Measurements from ENCODE around the gene ADAMTSL1. TPM values are rescaled to one million over a fixed set of nuclear protein-coding genes. Genes with fewer than 3 reads are reported as not detected.

The ADAMTSL1 gene
- total RNA-seq, 1 experiment from 2014 or later, result not detected

DNA sequence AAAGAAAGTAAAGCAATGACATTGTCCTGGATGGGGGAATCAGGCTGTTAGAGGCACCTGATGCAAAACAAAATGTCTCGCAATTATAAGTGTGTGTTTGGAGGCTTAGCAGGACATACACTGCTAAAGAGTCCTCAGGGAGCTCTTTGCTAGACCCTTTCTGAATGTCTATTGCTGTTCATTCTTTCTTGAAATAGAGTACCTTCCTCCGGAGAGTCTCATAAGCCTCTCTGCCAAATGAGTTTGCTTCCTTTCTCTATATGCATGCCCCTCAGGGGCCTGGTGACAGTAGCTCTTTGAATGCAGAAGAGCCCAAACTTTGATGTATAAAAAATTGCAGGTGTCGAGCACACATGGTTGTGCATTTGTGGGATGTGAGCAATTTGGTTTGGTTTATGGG, 26.4 kb upstream of the ADAMTSL1 start:
- intact Hi-C loops (cut with micrococcal nuclease), result no loop called here
- ChIA-PET CTCF (interaction anchor here (0.6 to 0.7 kb wide), 2 partner anchors 12 to 272 kb away, joined by 3 read pairs; no protein-coding TSS in a partner anchor), RAD21 (ENCODE audit: low non-redundant PET in 1 of 2, low total read pairs in 2 of 2, uncharacterized antibody in 2 of 2, unreplicated experiment in 2 of 2) (no interaction called here)

DNA sequence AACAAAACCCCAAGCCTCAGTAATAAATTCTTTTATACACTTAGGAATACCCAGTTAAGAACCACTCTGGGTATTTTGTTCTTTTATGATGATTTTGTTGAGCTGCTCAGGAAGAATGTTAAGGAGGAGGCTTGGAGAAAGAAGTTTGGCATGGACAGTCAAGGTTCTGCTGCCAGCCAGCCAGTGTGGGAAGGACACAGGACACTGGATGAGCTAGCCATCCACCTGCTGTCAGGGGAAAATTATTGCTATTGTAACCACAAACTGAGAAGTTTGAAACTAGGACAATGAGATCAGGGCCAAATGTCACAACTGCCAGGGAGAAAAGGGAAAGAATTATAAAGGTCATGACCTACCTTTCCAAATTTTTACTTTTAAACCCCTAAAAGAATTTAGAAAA, 25.9 kb upstream of the ADAMTSL1 start:
- BruUV-seq (replicated peaks), result no TSS peak
- H3K27ac ChIP-seq (ENCODE audit: low read depth, low read length), result no peak overlapping the region
- TF ChIP-seq, protein P1, sequence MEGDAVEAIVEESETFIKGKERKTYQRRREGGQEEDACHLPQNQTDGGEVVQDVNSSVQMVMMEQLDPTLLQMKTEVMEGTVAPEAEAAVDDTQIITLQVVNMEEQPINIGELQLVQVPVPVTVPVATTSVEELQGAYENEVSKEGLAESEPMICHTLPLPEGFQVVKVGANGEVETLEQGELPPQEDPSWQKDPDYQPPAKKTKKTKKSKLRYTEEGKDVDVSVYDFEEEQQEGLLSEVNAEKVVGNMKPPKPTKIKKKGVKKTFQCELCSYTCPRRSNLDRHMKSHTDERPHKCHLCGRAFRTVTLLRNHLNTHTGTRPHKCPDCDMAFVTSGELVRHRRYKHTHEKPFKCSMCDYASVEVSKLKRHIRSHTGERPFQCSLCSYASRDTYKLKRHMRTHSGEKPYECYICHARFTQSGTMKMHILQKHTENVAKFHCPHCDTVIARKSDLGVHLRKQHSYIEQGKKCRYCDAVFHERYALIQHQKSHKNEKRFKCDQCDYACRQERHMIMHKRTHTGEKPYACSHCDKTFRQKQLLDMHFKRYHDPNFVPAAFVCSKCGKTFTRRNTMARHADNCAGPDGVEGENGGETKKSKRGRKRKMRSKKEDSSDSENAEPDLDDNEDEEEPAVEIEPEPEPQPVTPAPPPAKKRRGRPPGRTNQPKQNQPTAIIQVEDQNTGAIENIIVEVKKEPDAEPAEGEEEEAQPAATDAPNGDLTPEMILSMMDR (IDR thresholded peaks at IDR 0.05 in 2 of 3, conservative IDR thresholded peaks at IDR 0.05 in 1 of 3; ENCODE audit: borderline replicate concordance in 1 of 3, insufficient read depth in 1 of 3, low read depth in 2 of 3, low read length in 2 of 3), result no peak
- TF ChIP-seq POLR2AphosphoS5 (IDR thresholded peaks at IDR 0.05; ENCODE audit: low read depth, low read length) (no peak), SRF (IDR thresholded peaks at IDR 0.05; ENCODE audit: low read depth) (no peak)
- TF ChIP-seq, protein P2, sequence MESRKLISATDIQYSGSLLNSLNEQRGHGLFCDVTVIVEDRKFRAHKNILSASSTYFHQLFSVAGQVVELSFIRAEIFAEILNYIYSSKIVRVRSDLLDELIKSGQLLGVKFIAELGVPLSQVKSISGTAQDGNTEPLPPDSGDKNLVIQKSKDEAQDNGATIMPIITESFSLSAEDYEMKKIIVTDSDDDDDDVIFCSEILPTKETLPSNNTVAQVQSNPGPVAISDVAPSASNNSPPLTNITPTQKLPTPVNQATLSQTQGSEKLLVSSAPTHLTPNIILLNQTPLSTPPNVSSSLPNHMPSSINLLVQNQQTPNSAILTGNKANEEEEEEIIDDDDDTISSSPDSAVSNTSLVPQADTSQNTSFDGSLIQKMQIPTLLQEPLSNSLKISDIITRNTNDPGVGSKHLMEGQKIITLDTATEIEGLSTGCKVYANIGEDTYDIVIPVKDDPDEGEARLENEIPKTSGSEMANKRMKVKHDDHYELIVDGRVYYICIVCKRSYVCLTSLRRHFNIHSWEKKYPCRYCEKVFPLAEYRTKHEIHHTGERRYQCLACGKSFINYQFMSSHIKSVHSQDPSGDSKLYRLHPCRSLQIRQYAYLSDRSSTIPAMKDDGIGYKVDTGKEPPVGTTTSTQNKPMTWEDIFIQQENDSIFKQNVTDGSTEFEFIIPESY (IDR thresholded peaks at IDR 0.05; ENCODE audit: extremely low read depth, insufficient replicate concordance, low read length), result no peak
- TF ChIP-seq, protein P3, sequence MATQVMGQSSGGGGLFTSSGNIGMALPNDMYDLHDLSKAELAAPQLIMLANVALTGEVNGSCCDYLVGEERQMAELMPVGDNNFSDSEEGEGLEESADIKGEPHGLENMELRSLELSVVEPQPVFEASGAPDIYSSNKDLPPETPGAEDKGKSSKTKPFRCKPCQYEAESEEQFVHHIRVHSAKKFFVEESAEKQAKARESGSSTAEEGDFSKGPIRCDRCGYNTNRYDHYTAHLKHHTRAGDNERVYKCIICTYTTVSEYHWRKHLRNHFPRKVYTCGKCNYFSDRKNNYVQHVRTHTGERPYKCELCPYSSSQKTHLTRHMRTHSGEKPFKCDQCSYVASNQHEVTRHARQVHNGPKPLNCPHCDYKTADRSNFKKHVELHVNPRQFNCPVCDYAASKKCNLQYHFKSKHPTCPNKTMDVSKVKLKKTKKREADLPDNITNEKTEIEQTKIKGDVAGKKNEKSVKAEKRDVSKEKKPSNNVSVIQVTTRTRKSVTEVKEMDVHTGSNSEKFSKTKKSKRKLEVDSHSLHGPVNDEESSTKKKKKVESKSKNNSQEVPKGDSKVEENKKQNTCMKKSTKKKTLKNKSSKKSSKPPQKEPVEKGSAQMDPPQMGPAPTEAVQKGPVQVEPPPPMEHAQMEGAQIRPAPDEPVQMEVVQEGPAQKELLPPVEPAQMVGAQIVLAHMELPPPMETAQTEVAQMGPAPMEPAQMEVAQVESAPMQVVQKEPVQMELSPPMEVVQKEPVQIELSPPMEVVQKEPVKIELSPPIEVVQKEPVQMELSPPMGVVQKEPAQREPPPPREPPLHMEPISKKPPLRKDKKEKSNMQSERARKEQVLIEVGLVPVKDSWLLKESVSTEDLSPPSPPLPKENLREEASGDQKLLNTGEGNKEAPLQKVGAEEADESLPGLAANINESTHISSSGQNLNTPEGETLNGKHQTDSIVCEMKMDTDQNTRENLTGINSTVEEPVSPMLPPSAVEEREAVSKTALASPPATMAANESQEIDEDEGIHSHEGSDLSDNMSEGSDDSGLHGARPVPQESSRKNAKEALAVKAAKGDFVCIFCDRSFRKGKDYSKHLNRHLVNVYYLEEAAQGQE (IDR thresholded peaks at IDR 0.05; ENCODE audit: low read depth), result no peak
- DNase-seq (ENCODE audit: low read depth, low spot score), result no peak
- no peaks in the 10 kb centered on the region for H3K9me2 ChIP-seq (ENCODE audit: insufficient read depth)
- no peak overlapping the region for H3K4me3 ChIP-seq (replicated peaks in 1 of 2; ENCODE audit: low read depth in 1 of 2, low read length in 2 of 2)
- no peaks in the 10 kb centered on the region for H3K36me3 ChIP-seq (ENCODE audit: control insufficient read depth in 1 of 2, insufficient read depth in 2 of 2, low read length in 2 of 2)
- H3K9me3 ChIP-seq (ENCODE audit: control insufficient read depth in 1 of 2, insufficient read depth in 1 of 2, low read depth in 1 of 2, low read length in 2 of 2), result 0 out of 4 replicates have a peak, but pooled peaks cover 0 to 2% of the 10 kb centered on the region in 2 experiments
- H2AFZ ChIP-seq (ENCODE audit: low read depth, low read length, poor library complexity, severe bottlenecking), result no peak overlapping the region
- no peaks in the 10 kb centered on the region for H4K20me1 ChIP-seq (ENCODE audit: insufficient read depth)
- no peak for ATAC-seq
- H3K27me3 ChIP-seq (ENCODE audit: insufficient read depth, low read length), result no peaks in the 10 kb centered on the region
- no peaks in the 10 kb centered on the region for H3K79me2 ChIP-seq (ENCODE audit: insufficient read depth, low read length)
- H3K9ac ChIP-seq (ENCODE audit: low read length), result no peak overlapping the region
- H3K4me2 ChIP-seq (ENCODE audit: low read length), result no peak overlapping the region
- CTCF ChIA-PET, result no interaction called here
- POLR2A ChIA-PET, result no interaction called here
- RAD21 ChIA-PET (ENCODE audit: low non-redundant PET in 1 of 2, low total read pairs in 2 of 2, uncharacterized antibody in 2 of 2, unreplicated experiment in 2 of 2), result no interaction called here
- no peaks in the 10 kb centered on the region for H3K4me1 ChIP-seq (ENCODE audit: control insufficient read depth in 1 of 2, insufficient read depth in 2 of 2, low read length in 2 of 2)
- intact Hi-C loops (cut with micrococcal nuclease), result no loop called here

More for the DNA sequence above, 26.4 kb upstream of the ADAMTSL1 start:
- Histone ChIP-seq H3K4me1 (ENCODE audit: control insufficient read depth in 1 of 2, insufficient read depth in 2 of 2, low read length in 2 of 2) (no peaks in the 10 kb centered on the region), H3K9me2 (ENCODE audit: insufficient read depth) (no peaks in the 10 kb centered on the region), H3K9me3 (ENCODE audit: control insufficient read depth in 1 of 2, insufficient read depth in 1 of 2, low read depth in 1 of 2, low read length in 2 of 2) (0 out of 4 replicates have a peak, but pooled peaks cover 0 to 2% of the 10 kb centered on the region in 2 experiments), H4K20me1 (ENCODE audit: insufficient read depth) (no peaks in the 10 kb centered on the region), H3K79me2 (ENCODE audit: insufficient read depth, low read length) (no peaks in the 10 kb centered on the region), H3K36me3 (ENCODE audit: control insufficient read depth in 1 of 2, insufficient read depth in 2 of 2, low read length in 2 of 2) (no peaks in the 10 kb centered on the region), H3K4me3 (replicated peaks in 1 of 2; ENCODE audit: low read depth in 1 of 2, low read length in 2 of 2) (no peak overlapping the region), H3K4me2 (ENCODE audit: low read length) (no peak overlapping the region), H3K27ac (ENCODE audit: low read depth, low read length) (no peak overlapping the region), H2AFZ (ENCODE audit: low read depth, low read length, poor library complexity, severe bottlenecking) (no peak overlapping the region), H3K27me3 (ENCODE audit: insufficient read depth, low read length) (no peaks in the 10 kb centered on the region), H3K9ac (ENCODE audit: low read length) (no peak overlapping the region)
- ATAC-seq (no peak), DNase-seq (ENCODE audit: low read depth, low spot score) (no peak)
- POLR2A ChIA-PET, result no interaction called here
- TF ChIP-seq EZH2phosphoT487 (IDR thresholded peaks at IDR 0.05; ENCODE audit: borderline replicate concordance) (no peak), SP1 (IDR thresholded peaks at IDR 0.05; ENCODE audit: low read depth) (no peak)
- BruUV-seq (replicated peaks), result no TSS peak
